DND-41 (cell line): Measurements from ENCODE around the gene SLC23A2.

Experiments
- ATAC-seq: fragments of 200-7000 bp; cut with Tn5 transposase; 3 replicates; pipeline ENCODE4 v1.9.1; 2021; ENCODE audit warnings: low read depth; ENCODE audit not compliant: insufficient read depth
- DNase-seq: peaks from one replicate; pipeline ENCODE4 v3.0.0-alpha.2; 2020
- H2AFZ ChIP-seq: 2 replicates; pipeline ENCODE4 v1.6.0; 2012; ENCODE audit warnings: low read depth, low read length
- H3K27ac ChIP-seq: 2 replicates; pipeline ENCODE4 v1.5.1; 2012; ENCODE audit warnings: low read length, inconsistent platforms
- H3K27me3 ChIP-seq: fragments of 200-600 bp; sonication (generic); 2 replicates; pipeline ENCODE4 v1.6.0; 2012; ENCODE audit warnings: low read length, mild to moderate bottlenecking, inconsistent platforms; ENCODE audit not compliant: insufficient read depth, poor library complexity
- H3K36me3 ChIP-seq: 2 replicates; pipeline ENCODE4 v1.5.1; 2012; ENCODE audit warnings: low read length, inconsistent platforms; ENCODE audit not compliant: insufficient read depth
- H3K4me1 ChIP-seq: 2 replicates; pipeline ENCODE4 v1.5.1; 2012; ENCODE audit warnings: mild to moderate bottlenecking, low read length; ENCODE audit not compliant: insufficient read depth
- H3K4me2 ChIP-seq: 2 replicates; pipeline ENCODE4 v1.6.0; 2012; ENCODE audit warnings: mild to moderate bottlenecking, moderate library complexity, low read length, inconsistent platforms; ENCODE audit not compliant: insufficient read depth
- H3K4me3 ChIP-seq, 2 experiments: fragments of 200-600 bp in 1 of 2; shearing (Covaris generic) in 1 of 2; 2 replicates each; pipeline ENCODE4 v1.5.1; 2012 to 2016; ENCODE audit warnings: inconsistent platforms in 2 of 2, low read length in 2 of 2, mild to moderate bottlenecking in 2 of 2, low read depth in 1 of 2, moderate library complexity in 1 of 2
- H3K79me2 ChIP-seq: 2 replicates; pipeline ENCODE4 v1.6.0; 2012; ENCODE audit warnings: low read length, inconsistent platforms; ENCODE audit not compliant: insufficient read depth
- H3K9ac ChIP-seq: 2 replicates; pipeline ENCODE4 v1.6.0; 2012; ENCODE audit warnings: low read depth, mild to moderate bottlenecking, inconsistent platforms, low read length, moderate library complexity
- H3K9me3 ChIP-seq: 2 replicates; pipeline ENCODE4 v1.5.1; 2012; ENCODE audit warnings: low read length, moderate library complexity, mild to moderate bottlenecking, inconsistent platforms; ENCODE audit not compliant: insufficient read depth, severe bottlenecking
- H4K20me1 ChIP-seq: 2 replicates; pipeline ENCODE4 v1.6.0; 2012; ENCODE audit warnings: low read length; ENCODE audit not compliant: insufficient read depth
- CTCF ChIP-seq: IDR thresholded peaks from 2 replicates; pipeline ENCODE4 v1.5.1; 2012; ENCODE audit warnings: borderline replicate concordance, low read length, moderate library complexity, mild to moderate bottlenecking; ENCODE audit not compliant: poor library complexity, severe bottlenecking; ENCODE audit errors: extremely low read depth
- EZH2 ChIP-seq: IDR thresholded peaks from 3 replicates; pipeline ENCODE4 v1.6.1; 2012; ENCODE audit warnings: borderline replicate concordance, low read depth, mild to moderate bottlenecking, moderate library complexity, low read length, inconsistent platforms; ENCODE audit not compliant: severe bottlenecking

The SLC23A2 gene

DNA sequence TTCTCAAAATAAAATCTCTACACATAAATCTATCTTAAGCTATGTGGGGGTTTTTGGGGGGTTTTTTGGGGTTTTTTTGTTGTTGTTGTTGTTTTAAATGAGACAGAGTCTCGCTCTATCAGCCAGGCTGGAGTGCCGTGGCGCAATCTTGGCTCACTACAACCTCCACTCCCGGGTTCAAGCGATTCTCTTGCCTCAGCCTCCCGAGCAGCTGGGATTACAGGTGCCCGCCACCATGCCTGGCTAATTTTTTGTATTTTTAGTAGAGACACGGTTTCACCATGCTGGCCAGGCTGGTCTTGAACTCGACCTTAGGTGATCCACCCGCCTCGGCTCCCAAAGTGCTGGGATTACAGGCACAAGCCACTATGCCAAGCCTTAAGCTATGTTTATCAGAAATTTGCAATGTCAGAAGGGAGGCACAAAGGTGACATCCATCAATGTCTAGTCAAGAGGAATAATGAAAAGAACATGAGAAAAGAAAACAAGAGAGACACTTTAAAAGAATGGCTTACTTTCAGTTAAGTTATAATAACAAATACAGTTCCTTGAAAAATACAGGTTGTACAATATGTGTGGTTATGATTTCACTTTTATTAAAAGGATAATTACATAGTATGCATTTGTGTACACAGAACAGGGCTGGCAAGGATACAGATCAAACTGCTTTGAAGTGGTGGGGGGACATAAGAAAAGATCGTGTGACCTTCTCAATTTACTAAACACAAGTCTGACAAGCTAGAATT, 28.6 kb downstream of the SLC23A2 start:
- no peak overlapping the region for H3K9ac ChIP-seq
- DNase-seq (no peak), ATAC-seq (no peak)
- no peak overlapping the region for H3K4me2 ChIP-seq
- H3K27me3 ChIP-seq, result no peaks in the 10 kb centered on the region
- peaks cover 30% of the 10 kb centered on the region for H4K20me1 ChIP-seq
- H3K79me2 ChIP-seq, result peaks cover 74% of the 10 kb centered on the region
- TF ChIP-seq CTCF, result no peak
- TF ChIP-seq EZH2, result no peak
- H3K4me1 ChIP-seq, result no peaks in the 10 kb centered on the region
- H3K36me3 ChIP-seq, result peaks cover 33% of the 10 kb centered on the region
- H2AFZ ChIP-seq, result no peak overlapping the region
- no peaks in the 10 kb centered on the region for H3K9me3 ChIP-seq
- H3K4me3 ChIP-seq, result no peak overlapping the region
- H3K27ac ChIP-seq, result no peak overlapping the region

GRCh38 chr20:4971064-4971463, 30.2 kb downstream of the SLC23A2 start:
- no peak overlapping the region for H2AFZ ChIP-seq

DNA sequence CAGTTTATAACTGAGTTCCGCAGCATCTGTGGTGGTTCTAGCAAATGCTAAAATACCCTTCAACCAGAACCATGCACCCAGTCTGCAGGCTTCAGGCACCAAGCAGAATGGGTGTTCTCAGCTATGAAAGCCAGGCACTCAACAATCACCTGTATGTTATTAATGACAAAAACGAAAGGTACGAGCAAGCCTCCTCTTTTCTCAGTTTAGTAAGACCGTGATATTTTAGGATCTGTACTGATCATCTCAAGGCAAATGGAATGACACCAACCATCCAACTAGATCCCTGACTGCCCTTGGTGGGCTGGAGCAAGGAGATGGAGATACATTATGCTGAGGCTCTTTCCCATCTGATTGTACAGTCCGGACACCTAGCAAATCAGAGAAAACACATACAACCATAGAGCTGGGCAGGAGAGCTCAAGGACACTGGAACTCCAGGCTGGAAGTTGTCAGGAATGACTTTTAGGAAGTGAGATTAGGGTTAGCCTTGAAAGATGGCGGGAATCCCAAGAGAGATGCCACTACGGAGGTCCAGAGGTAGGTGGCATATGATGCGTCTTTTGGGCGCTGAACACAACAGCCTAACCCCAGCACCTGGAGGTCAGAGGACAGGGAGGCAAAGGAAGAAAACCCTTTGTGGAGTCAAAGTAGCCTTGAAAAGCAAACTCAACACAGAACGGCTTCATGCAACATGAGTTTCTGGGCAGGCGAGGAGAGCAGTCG, 33.4 kb downstream of the SLC23A2 start:
- no peak overlapping the region for H3K4me3 ChIP-seq
- no peaks in the 10 kb centered on the region for H3K27me3 ChIP-seq
- peaks cover 4% of the 10 kb centered on the region for H3K4me1 ChIP-seq
- ATAC-seq (no peak), DNase-seq (no peak)
- no peak for TF ChIP-seq EZH2
- TF ChIP-seq CTCF, result no peak
- no peak overlapping the region for H3K4me2 ChIP-seq
- H3K9me3 ChIP-seq, result no peaks in the 10 kb centered on the region
- peaks cover 22% of the 10 kb centered on the region for H4K20me1 ChIP-seq
- H3K9ac ChIP-seq, result no peak overlapping the region
- no peak overlapping the region for H2AFZ ChIP-seq
- no peak overlapping the region for H3K27ac ChIP-seq
- peaks cover 65% of the 10 kb centered on the region for H3K79me2 ChIP-seq
- peaks cover 45% of the 10 kb centered on the region for H3K36me3 ChIP-seq

More at GRCh38 chr20:4971064-4971463, 30.2 kb downstream of the SLC23A2 start:
- H3K4me1 ChIP-seq, result no peaks in the 10 kb centered on the region
- TF ChIP-seq EZH2 (no peak), CTCF (no peak)
- no peak overlapping the region for H3K27ac ChIP-seq
- no peak for DNase-seq
- no peak overlapping the region for H3K4me2 ChIP-seq
- no peak overlapping the region for H3K9ac ChIP-seq
- no peak for ATAC-seq
- H3K27me3 ChIP-seq, result no peaks in the 10 kb centered on the region
- H3K36me3 ChIP-seq, result peaks cover 39% of the 10 kb centered on the region
- H3K4me3 ChIP-seq, result no peak overlapping the region
- H4K20me1 ChIP-seq, result peaks cover 24% of the 10 kb centered on the region
- H3K9me3 ChIP-seq, result no peaks in the 10 kb centered on the region
- H3K79me2 ChIP-seq, result peaks cover 65% of the 10 kb centered on the region
